GM21447 (cell line): ENCODE measurements around the gene CADM2.

ENCODE experiments used
- ATAC-seq: cut with Tn5 transposase; IDR thresholded peaks from one replicate; pipeline ENCODE4 v1.9.1; 2021; ENCODE audit not compliant: unreplicated experiment

CADM2 gene

GRCh38 chr3:85182975-85183752 lies 224.4 kb downstream of the CADM2 start:
- ATAC-seq: no peak

- no peak for ATAC-seq
Observed at GRCh38 chr3:85185495-85185894, 226.7 kb downstream of the CADM2 start.

GRCh38 chr3:85189731-85190130 lies 230.9 kb downstream of the CADM2 start:
- no peak for ATAC-seq

- no peak for ATAC-seq
Observed at GRCh38 chr3:85193565-85193964, 234.8 kb downstream of the CADM2 start.

- no peak for ATAC-seq
Observed at GRCh38 chr3:85208650-85209049, 249.9 kb downstream of the CADM2 start.

GRCh38 chr3:85210540-85210939 lies 251.8 kb downstream of the CADM2 start:
- ATAC-seq: no peak

GRCh38 chr3:85228966-85229365 lies 270.2 kb downstream of the CADM2 start:
- no peak for ATAC-seq

GRCh38 chr3:85244091-85244490 lies 285.3 kb downstream of the CADM2 start:
- no peak for ATAC-seq

- no peak for ATAC-seq
Observed at GRCh38 chr3:85244519-85244918, 285.7 kb downstream of the CADM2 start.

GRCh38 chr3:85251766-85252165 lies 293.0 kb downstream of the CADM2 start:
- no peak for ATAC-seq

GRCh38 chr3:85252686-85253085 lies 293.9 kb downstream of the CADM2 start:
- no peak for ATAC-seq

GRCh38 chr3:85254738-85255137 lies 295.9 kb downstream of the CADM2 start:
- ATAC-seq: no peak

GRCh38 chr3:85255949-85256348 lies 297.2 kb downstream of the CADM2 start:
- no peak for ATAC-seq

GRCh38 chr3:85258326-85258725 lies 299.5 kb downstream of the CADM2 start:
- no peak for ATAC-seq

GRCh38 chr3:85258819-85259218 lies 300.0 kb downstream of the CADM2 start:
- no peak for ATAC-seq

- ATAC-seq: no peak
Observed at GRCh38 chr3:85259748-85260147, 301.0 kb downstream of the CADM2 start.

GRCh38 chr3:85264381-85264780 lies 305.6 kb downstream of the CADM2 start:
- no peak for ATAC-seq

GRCh38 chr3:85270488-85270887 lies 311.7 kb downstream of the CADM2 start:
- ATAC-seq: no peak

GRCh38 chr3:85271911-85272310 lies 313.1 kb downstream of the CADM2 start:
- ATAC-seq: no peak

- ATAC-seq: no peak
Observed at GRCh38 chr3:85288257-85288656, 329.5 kb downstream of the CADM2 start.

- ATAC-seq: no peak
Observed at GRCh38 chr3:85297291-85297690, 338.5 kb downstream of the CADM2 start.

- no peak for ATAC-seq
Observed at GRCh38 chr3:85298032-85298431, 339.2 kb downstream of the CADM2 start.

GRCh38 chr3:85303156-85303555 lies 344.4 kb downstream of the CADM2 start:
- ATAC-seq: no peak
